ENCODE results near the gene PITPNC1. TPM values are rescaled to one million over a fixed set of nuclear protein-coding genes. Genes with fewer than 3 reads are reported as not detected.
A peak's percentile ranks its signal among the peaks of the same experiment; 100 is the strongest.
"Not testable (repeated sequence)": the region's sequence is repeated elsewhere in the genome, so short reads cannot be mapped to it uniquely, and the experiment has no call there.

Gene PITPNC1
- total RNA-seq, 1 donor from 2014 or later = 14.6 TPM

- intact Hi-C loops (cut with DNase I) = no loop called here
- no peak for DNase-seq
- no peak for ATAC-seq (ENCODE audit: poor library complexity)
Measured at GRCh38 chr17:67573987-67574657, 197.0 kb downstream of the PITPNC1 start.

GRCh38 chr17:67574658-67575293, 197.7 kb downstream of the PITPNC1 start:
- DNase-seq (no peak), ATAC-seq (ENCODE audit: poor library complexity) (no peak)
- intact Hi-C loops (cut with DNase I) = no loop called here

- intact Hi-C loops (cut with DNase I) = no loop called here
- DNase-seq (no peak), ATAC-seq (ENCODE audit: poor library complexity) (no peak)
Measured at GRCh38 chr17:67575325-67575724, 198.2 kb downstream of the PITPNC1 start.

- DNase-seq (no peak), ATAC-seq (ENCODE audit: poor library complexity) (no peak)
- intact Hi-C loops (cut with DNase I) = no loop called here
Measured at GRCh38 chr17:67576471-67577115, 199.5 kb downstream of the PITPNC1 start.

- ATAC-seq (ENCODE audit: poor library complexity) (no peak), DNase-seq (no peak)
- intact Hi-C loops (cut with DNase I) = no loop called here
Measured at GRCh38 chr17:67577429-67578141, 200.5 kb downstream of the PITPNC1 start.

- ATAC-seq (ENCODE audit: poor library complexity) (no peak), DNase-seq (no peak)
- intact Hi-C loops (cut with DNase I) = no loop called here
Measured at GRCh38 chr17:67578142-67578457, 201.0 kb downstream of the PITPNC1 start.

GRCh38 chr17:67578679-67579405, 201.8 kb downstream of the PITPNC1 start:
- intact Hi-C loops (cut with DNase I); ATAC-seq (ENCODE audit: poor library complexity); DNase-seq: not testable (repeated sequence)

- ATAC-seq (ENCODE audit: poor library complexity) (no peak), DNase-seq (no peak)
- intact Hi-C loops (cut with DNase I) = no loop called here
Measured at GRCh38 chr17:67582673-67583081, 205.6 kb downstream of the PITPNC1 start.

- no peak for ATAC-seq (ENCODE audit: poor library complexity)
- intact Hi-C loops (cut with DNase I) = no loop called here
- no peak for DNase-seq
Measured at GRCh38 chr17:67585077-67585602, 208.1 kb downstream of the PITPNC1 start.

GRCh38 chr17:67588326-67588725, 211.2 kb downstream of the PITPNC1 start:
- intact Hi-C loops (cut with DNase I) = no loop called here
- ATAC-seq (ENCODE audit: poor library complexity) (no peak), DNase-seq (no peak)

- DNase-seq = no peak
- intact Hi-C loops (cut with DNase I) = no loop called here
Measured at GRCh38 chr17:67594115-67594880, 217.2 kb downstream of the PITPNC1 start.

GRCh38 chr17:67600408-67600807, 223.3 kb downstream of the PITPNC1 start:
- no peak for DNase-seq
- intact Hi-C loops (cut with DNase I) = loop anchor here (10.0 kb wide), 1 partner anchor 116 kb away; no protein-coding TSS in a partner anchor
- ATAC-seq (ENCODE audit: poor library complexity) = no peak

More at GRCh38 chr17:67594115-67594880, 217.2 kb downstream of the PITPNC1 start:
- ATAC-seq (ENCODE audit: poor library complexity) = no peak

- ATAC-seq (ENCODE audit: poor library complexity) (no peak), DNase-seq (no peak)
- intact Hi-C loops (cut with DNase I) = loop anchor here (10.0 kb wide), 1 partner anchor 117 kb away; no protein-coding TSS in a partner anchor
Measured at GRCh38 chr17:67601897-67602296, 224.8 kb downstream of the PITPNC1 start.

- no peak for ATAC-seq (ENCODE audit: poor library complexity)
- intact Hi-C loops (cut with DNase I) = loop anchor here (10.0 kb wide), 1 partner anchor 118 kb away; no protein-coding TSS in a partner anchor
- DNase-seq = no peak
Measured at GRCh38 chr17:67602444-67602843, 225.4 kb downstream of the PITPNC1 start.

GRCh38 chr17:67602974-67603373, 225.9 kb downstream of the PITPNC1 start:
- intact Hi-C loops (cut with DNase I) = loop anchor here (10.0 kb wide), 1 partner anchor 118 kb away; no protein-coding TSS in a partner anchor
- DNase-seq (no peak), ATAC-seq (ENCODE audit: poor library complexity) (peak; percentile 37)

- peak; percentile 84 for ATAC-seq (ENCODE audit: poor library complexity)
- intact Hi-C loops (cut with DNase I) = loop anchor here (10.0 kb wide), 1 partner anchor 121 kb away; no protein-coding TSS in a partner anchor
Measured at GRCh38 chr17:67605256-67605912, 228.3 kb downstream of the PITPNC1 start.

GRCh38 chr17:67606471-67606870, 229.4 kb downstream of the PITPNC1 start:
- intact Hi-C loops (cut with DNase I) = loop anchor here (10.0 kb wide), 1 partner anchor 122 kb away; no protein-coding TSS in a partner anchor
- ATAC-seq (ENCODE audit: poor library complexity) (no peak), DNase-seq (peak; percentile 45)

More at GRCh38 chr17:67605256-67605912, 228.3 kb downstream of the PITPNC1 start:
- peak; percentile 83 for DNase-seq
